Right ventricle myocardium inferior (tissue), 1 donor: ENCODE measurements around the gene KCNQ5. TPM values are rescaled to one million over a fixed set of nuclear protein-coding genes. Genes with fewer than 3 reads are reported as not detected.

Experiments
- ATAC-seq: fragments of 200-7000 bp; cut with Tn5 transposase; one replicate; pipeline ENCODE4 v1.9.1; 2020; ENCODE audit warnings: mild to moderate bottlenecking, moderate library complexity
- DNase-seq: peaks from one replicate; pipeline ENCODE4 v3.0.0; 2021; ENCODE audit errors: missing footprints
- intact Hi-C: fragments of 100-400 bp; cut with DNase I; formaldehyde crosslinking; loops from one replicate; pipeline ENCODE4 v1.11.0; 2022
- total RNA-seq: library from RNA; stranded (reverse); fragmentation: NEBNext Ultra II Directional; extraction: Animal tissue kit (Norgen Biotek cat#: 25700); gene quantifications from one replicate; pipeline ENCODE4 v1.2.1, GENCODE V29; 2021
- donor health status: DM: no; HTN: yes; CAD: no; lungs with severe emphysema.

The KCNQ5 gene
- total RNA-seq, 1 donor from 2014 or later, result not detected

GRCh38 chr6:73085443-73085871, 463.6 kb downstream of the KCNQ5 start:
- DNase-seq (no peak), ATAC-seq (no peak)
- intact Hi-C loops, result no loop called here

DNA sequence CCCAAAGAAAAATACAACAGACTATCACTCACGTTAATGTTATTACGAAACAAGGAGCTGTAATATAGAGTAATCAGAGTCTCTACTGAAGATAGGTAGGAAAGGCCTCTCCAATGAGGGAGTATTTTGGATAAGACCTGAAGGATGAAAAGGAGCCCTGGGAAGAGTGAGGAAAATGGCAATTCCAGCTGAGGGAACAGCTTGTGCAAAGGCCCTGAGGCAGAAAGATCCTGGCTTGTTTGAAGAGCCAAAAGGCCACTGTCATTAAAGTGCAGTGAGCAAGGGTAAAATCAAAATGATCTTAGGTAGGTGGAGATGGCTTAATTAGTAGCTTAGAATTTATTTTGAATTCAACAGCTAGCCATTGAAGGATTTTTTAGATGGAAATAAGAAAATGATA, 464.9 kb downstream of the KCNQ5 start:
- ATAC-seq, result no peak
- DNase-seq, result no peak
- intact Hi-C loops, result no loop called here

DNA sequence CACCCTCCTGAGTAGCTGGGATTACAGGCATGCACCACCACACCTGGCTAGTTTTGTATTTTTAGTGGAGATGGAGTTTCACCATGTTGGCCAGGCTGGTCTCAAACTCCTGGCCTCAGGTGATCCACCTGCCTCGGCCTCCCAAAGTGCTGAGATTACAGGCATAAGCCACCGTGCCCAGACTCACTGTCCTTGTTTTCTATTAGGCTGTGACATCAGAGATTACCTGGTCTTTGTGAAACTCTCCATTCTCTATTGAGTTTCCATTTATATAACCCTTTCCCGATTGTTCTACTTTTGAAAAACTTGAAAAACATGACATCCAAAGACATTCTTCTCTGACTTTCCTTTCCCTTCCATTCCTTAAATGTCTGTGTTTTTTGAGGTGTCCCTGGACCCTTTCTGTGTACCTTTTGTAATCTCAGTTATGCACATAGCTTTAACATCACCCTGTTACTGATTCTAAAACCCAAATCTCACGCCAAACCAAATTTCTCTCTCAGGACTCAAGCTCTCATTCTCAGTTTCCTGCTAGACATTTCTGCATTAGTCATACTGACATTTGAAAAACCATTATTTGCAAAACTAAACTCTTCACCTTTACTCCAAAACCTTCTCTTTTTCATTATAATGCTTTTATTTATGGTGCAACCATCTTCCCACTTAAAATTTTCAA, 466.4 kb downstream of the KCNQ5 start:
- intact Hi-C loops, result no loop called here
- ATAC-seq (no peak), DNase-seq (no peak)

DNA sequence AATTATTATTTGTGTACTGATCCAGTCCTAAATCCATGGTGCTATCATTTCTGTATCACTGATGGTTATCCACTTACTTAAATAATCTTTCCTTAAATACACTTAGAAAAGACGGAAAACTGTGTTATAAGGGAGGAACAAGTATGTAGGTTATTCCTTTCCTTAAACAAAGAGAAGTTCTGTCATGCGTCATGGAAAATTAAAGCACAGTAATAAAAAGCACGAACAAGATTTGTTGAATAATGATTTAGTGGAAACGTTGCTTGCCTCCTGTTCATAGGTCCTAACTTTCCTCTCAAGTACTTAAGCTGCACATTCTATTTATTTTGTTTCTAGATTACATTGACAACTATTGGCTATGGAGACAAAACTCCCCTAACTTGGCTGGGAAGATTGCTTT, 483.1 kb downstream of the KCNQ5 start:
- ATAC-seq (no peak), DNase-seq (no peak)
- intact Hi-C loops, result no loop called here

DNA sequence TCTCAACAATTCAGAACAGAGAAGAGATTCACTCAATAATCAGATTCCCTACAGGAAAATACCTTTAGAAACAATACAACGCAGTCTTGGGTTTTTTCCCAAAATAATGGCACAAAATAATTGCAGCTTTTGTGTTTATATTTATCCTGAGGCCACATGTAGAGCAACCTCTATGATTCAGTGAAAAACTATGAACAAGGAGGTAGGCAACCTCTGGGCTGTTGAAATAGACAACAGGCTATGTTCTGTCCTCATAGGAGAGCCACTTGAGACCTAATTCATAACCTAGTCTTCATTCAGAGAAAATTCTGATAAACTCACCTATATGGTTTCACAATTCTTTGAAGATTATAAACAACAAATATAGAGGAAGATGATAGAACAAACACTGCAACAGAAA, 485.2 kb downstream of the KCNQ5 start:
- ATAC-seq, result no peak
- intact Hi-C loops, result no loop called here
- DNase-seq, result no peak

DNA sequence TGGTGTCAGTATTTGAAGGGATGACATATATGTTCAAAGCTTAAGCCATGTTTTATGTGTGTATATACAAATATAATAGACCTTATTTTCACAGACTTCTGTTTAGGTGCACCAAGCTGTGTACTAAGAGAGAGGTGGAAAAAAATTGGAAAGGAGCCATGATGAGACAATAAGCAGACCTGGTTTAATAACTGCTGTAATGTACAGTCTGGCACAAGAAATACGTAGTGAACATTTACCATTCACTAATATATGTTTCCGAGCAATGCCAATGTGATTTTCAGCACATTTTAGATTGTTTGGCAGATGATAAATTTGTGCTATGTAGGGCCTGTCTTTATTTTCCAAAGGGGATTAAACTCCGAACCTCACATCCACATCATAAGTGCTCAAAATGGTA, 487.1 kb downstream of the KCNQ5 start:
- ATAC-seq (no peak), DNase-seq (no peak)
- intact Hi-C loops, result no loop called here

DNA sequence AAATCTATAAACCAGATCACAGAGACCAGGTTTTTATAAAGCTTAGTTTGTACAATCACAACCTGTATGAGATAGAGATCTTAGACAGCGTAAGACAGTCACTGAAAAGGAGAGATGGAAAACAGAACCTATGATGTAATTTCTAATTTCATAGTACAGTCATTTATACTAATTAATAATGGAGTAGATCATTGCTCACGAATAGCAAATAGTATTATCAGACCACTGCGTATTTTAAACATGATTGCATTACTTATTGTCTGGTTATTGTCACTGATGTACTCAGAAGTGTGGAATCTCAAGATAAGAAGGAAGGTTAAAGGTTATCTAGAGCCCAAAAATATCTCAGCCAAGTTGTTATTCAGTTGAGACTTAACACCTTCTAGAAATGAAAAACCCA, 487.8 kb downstream of the KCNQ5 start:
- intact Hi-C loops, result no loop called here
- no peak for DNase-seq
- no peak for ATAC-seq

DNA sequence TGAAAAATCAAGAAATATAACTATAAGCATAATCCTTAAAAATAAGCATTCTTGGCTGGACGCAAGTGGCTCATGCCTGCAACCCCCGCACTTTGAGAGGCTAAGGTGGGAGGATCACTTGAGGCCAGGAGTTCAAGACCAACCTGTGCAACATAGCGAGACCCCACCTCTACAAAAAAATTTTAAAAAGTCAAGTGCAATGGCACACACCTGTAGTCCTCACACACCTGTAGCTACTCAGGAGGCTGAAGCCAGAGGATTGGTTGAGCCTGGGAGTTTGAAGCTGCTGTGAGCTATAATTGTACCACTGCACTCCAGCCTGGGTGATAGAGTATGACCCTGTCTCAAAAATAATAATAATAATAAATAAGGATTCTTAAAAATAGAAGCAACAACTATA, 494.5 kb downstream of the KCNQ5 start:
- DNase-seq, result no peak
- intact Hi-C loops, result no loop called here
- ATAC-seq, result no peak

GRCh38 chr6:73121421-73121993, 499.6 kb downstream of the KCNQ5 start:
- DNase-seq (no peak), ATAC-seq (no peak)
- intact Hi-C loops, result loop anchor here (10.0 kb wide), 2 partner anchors 497 to 707 kb away; partner anchors contain the start of gene KCNQ5

GRCh38 chr6:73123632-73124329, 501.9 kb downstream of the KCNQ5 start:
- intact Hi-C loops, result loop anchor here (10.0 kb wide), 2 partner anchors 499 to 709 kb away; partner anchors contain the start of gene KCNQ5
- ATAC-seq, result no peak
- no peak for DNase-seq

DNA sequence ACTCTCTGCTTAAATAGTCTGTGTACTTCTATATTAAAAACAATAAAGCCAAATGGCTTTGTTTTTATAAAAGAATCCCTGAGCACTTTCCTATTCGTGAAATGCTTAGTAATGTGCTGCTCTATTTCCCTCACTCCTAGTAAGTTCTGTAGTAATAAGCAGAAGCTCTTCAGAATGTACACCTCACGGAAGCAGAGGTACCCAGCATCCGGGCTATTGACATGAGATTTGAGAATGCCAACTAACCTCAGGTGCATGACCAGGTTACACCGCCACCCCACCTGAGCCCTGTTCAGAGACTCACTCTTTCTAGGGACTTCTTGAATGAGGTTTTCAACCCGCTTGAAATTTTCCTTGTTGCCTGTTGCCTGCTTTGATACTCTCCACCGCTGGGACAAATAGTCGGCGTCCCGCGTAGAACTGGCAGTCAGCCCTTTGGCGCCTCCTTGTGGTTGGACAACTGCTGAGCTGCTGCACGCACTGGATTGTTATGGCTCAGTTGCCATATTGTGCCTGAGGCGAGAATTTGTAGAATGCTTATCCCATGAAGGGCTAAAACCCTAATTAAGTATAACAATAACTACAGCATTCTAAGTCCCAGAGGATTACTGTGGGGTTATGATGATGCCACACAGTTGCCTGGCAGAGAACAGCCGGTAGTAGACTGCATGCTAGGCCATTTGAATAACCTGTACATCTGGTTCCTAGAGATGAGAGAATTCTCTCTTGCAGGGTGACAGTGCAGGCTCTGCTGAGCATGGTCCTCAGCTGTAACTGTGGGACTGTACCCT, 508.0 kb downstream of the KCNQ5 start:
- ATAC-seq, result peak; percentile 37
- intact Hi-C loops, result loop anchor here (10.0 kb wide), 2 partner anchors 505 to 715 kb away; partner anchors contain the start of gene KCNQ5
- peak; percentile 80 for DNase-seq

- intact Hi-C loops, result no loop called here
- ATAC-seq (no peak), DNase-seq (no peak)
Measured at GRCh38 chr6:73131706-73132105, 509.8 kb downstream of the KCNQ5 start.

DNA sequence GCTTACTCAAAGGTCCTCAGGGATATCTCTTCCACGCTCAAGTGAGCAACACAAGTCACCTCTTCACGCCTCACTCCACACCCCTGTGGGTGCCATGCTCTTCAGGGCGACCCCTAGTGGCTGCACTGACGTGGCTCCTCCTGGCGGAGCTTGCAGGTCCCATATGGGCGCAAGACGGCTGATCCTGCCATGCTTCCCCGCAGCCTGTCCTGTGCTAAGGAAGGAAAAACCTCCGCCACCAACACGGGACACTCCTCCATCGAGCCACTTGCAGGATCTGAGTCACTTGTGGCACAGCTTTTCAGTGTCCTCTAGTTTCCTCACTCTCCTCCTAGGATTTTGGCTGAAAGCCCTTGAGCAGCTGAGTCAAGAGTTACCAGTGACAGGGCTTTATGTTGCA, 512.7 kb downstream of the KCNQ5 start:
- DNase-seq (no peak), ATAC-seq (no peak)
- intact Hi-C loops, result no loop called here

DNA sequence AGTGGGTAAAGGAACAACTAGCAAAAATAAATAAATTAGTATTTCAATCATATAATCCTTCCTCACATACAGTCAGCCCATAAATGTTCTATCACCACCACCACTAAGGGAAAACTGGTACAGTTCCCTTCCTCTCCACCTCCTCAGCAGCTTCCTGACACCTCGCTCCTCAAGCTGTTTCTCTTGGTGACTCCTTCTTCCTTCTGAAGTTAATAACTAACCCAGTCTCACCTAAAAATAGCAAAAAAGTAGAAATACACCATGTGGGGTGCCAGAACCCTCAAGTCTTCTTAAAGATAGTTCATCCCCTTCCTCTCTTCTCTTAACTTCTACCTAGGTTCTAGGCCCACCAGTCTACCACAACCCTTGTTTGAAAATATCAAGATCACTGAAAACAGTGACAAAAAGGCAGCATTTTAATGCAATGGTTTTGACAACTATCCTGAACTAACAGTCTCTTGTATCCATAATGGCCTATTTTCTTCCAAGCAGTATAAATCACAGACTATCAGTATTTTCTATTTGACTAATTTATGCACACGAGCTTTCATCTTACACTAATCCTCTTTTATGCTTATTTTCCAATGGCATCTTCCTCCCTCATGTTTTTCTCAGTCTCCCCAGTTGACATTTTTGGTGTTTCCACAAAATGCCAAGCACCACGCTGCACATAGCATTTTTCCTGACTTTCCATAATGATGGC, 518.0 kb downstream of the KCNQ5 start:
- ATAC-seq (no peak), DNase-seq (no peak)
- intact Hi-C loops, result no loop called here

DNA sequence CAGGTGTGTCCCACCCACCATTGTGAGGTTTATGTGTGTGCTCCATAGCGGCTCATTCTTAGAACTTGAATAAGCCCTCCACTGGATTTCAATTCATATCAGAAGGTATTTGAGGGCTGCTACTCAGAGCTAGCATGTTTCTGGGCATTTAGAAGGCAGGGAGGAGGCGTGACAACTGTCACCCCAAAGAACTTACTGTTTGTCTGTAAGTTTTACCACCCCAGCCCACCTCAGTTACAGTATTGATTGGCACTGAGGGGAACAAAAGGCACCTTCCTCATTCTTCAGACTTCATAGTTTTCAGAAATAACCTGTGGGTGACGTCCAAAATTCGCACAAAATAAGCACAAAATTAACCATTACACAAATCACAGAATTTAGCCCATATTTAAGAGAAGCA, 521.7 kb downstream of the KCNQ5 start:
- DNase-seq (no peak), ATAC-seq (no peak)
- intact Hi-C loops, result no loop called here

- no peak for ATAC-seq
- no peak for DNase-seq
- intact Hi-C loops, result no loop called here
Measured at GRCh38 chr6:73144516-73144915, 522.7 kb downstream of the KCNQ5 start.

- DNase-seq, result no peak
- ATAC-seq, result no peak
- intact Hi-C loops, result no loop called here
Measured at GRCh38 chr6:73145690-73146089, 523.8 kb downstream of the KCNQ5 start.

GRCh38 chr6:73151732-73152131, 529.9 kb downstream of the KCNQ5 start:
- DNase-seq (no peak), ATAC-seq (no peak)
- intact Hi-C loops, result no loop called here

- DNase-seq (no peak), ATAC-seq (no peak)
- intact Hi-C loops, result no loop called here
Measured at GRCh38 chr6:73152556-73152955, 530.7 kb downstream of the KCNQ5 start.
